IPS DF 4.7 (cell line): ENCODE measurements around the gene MCTP1.

Source experiments
- DNase-seq: peaks from one replicate; pipeline ENCODE4 v3.0.0-alpha.2; 2013; ENCODE audit warnings: low spot score; ENCODE audit errors: extremely low read depth

Gene MCTP1

DNA sequence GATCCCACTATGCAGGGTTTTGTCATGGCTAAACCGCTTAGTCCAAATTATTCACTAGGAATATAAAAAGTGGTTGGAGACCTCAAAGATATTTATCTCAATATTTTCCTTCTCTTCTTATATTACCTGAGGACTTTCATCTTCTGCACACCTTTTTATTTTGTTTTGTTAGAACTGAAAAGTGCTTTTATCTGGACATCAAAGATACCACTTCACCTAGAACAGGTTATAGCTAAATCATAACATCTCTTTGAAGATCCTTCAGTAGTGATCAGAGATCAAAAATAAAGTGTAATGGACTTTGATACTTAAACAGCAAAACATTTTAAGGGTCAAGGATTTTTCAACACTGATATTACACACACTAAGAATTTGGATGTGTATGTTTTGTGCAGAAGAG is 160.2 kb downstream of the MCTP1 start:
- no peak for DNase-seq

DNA sequence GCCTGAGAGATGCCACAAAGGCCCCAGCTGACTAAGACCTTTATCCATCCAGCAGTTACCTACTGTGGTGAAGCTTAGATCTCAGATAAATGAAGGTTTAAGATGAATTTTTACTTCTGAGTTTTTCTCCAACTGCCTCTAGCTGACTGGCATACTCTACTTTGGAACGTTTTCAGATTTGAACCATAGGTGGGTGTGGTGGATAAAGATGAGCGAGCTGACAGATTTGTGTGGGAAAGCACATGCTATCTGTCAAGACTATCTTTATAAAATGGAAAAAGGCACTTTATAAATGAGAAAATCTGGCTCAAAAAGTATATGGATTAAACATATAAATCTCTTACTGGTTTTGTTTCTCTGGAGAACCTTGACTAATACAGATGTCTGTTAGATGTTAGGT is 160.8 kb downstream of the MCTP1 start:
- DNase-seq, result no peak

DNA sequence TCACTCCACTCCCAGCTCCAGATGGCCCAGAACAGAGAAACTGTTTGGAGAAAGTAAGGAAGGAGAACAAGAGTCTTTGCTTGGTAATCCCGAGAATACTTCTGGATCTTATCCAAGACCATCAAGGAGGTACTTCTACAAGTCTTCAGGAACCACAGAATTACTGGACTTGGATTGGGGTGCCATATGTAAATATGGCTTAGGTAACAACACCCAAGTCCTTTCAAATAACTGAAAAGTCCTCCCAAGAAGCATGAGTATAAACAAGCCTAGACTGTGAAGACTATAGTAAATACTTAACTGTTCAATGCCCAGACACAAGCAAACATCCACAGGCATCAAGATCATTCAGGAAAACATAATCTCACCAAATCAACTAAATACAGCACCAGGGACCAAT is 170.0 kb downstream of the MCTP1 start:
- DNase-seq, result no peak

DNA sequence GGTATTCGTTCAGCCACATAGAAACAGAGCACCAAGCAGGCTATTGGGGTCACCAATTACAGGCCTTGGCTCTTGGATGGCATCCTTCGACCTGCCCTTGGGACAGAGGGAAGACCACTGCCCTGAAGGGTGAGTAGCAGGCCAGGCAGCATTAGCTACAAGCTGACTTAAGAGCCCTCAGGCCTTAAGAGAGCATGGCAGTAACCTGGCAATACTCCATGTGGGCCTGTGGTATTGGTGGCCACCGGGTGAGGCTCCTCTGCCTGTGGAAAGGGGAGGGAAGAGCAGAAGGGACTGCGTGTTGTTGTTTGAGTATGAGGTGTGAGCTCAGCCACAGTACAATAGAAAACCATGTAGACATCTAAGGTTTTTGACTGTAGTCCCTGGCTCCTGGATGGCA is 170.6 kb downstream of the MCTP1 start:
- DNase-seq, result no peak

DNA sequence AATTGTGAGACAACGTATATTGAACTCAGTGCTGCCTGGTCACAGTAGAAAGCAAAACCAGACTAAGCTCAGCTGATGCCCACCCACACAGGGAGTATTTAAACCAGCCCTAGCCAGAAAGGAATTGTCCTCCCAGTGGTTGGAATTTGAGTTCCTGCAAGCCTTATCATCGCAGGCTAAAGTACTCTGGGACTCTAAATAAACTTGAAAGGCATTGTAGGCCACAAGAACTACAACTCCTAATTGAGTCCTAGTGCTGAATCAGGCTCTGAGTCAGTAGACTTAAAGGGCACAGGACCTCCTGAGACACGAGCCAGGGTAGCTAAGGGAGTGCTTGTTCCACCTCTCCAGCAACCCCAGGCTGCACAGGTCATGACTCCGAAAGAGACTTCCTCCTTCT is 171.4 kb downstream of the MCTP1 start:
- no peak for DNase-seq

DNA sequence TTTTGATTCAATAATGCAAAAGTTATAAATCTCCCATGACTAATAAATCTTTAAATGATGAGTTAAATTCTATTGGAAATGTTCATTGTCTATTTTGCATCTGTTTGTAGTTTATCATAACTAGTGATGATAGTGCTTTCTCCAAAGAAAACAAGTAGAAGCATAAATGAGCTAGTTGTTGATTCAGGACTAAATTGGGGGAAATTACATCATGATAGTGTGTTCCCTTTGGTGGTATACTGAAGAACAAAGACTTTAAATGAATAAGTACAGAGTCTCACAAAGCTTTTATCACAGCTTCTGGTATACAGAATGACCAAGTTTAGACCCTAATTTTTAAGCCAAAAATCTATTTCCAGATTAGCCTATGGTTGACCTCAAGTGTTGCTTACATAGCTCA is 173.8 kb downstream of the MCTP1 start:
- no peak for DNase-seq

DNA sequence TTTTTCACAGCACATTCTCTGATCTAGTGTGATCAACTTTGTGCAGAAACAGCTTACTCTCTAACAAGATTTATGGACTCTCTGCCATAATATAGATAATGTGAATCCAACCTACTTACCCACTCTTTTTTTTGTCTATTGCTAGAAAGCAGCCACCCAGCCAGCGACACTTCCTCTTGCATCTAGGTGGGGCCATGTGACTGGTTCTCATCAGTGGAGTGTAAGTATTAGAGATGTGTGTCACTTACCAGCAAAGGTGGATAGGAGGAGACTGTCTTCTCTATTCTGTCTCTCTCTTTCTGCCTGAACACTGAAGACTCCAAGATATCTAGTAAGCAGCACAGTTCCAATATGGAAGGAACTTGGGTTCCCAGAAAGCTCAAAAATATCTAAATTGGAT is 174.8 kb downstream of the MCTP1 start:
- DNase-seq, result no peak

DNA sequence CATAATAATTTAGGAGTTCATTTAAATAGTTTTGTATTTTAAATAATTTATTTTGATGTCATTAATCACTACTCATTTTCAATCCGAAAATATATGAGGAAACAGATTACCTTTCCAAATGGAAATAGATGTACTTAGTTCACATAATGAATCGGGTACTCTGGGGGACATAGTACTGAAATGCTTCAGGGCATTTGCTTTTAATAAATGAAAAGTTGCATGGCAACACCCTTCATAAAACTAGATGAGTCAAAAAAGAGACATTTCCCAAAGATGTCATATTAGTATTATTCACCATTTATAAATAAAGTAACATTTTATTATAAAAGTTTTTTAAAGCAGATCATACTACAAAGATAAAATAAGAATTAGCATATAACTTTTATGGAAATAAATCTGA is 177.8 kb downstream of the MCTP1 start:
- no peak for DNase-seq

DNA sequence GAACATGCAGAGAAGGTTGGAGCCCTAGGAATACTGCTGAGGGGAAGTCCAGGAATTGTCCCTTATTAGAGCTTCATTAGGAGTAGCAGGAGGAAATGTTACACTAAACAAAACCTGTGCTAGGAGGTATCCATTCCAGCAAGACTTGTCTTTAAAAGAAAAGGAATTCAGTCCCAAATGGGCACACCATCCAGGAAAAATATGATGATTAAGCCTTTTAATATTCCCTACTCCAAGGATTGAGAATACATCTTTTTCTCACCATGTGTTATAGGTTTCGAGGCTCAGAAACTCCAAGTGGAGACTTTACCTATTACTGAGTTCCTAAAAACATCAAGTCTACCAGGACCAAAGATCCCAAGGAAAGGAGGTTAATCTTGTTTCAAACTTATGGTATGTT is 179.3 kb downstream of the MCTP1 start:
- DNase-seq, result no peak

DNA sequence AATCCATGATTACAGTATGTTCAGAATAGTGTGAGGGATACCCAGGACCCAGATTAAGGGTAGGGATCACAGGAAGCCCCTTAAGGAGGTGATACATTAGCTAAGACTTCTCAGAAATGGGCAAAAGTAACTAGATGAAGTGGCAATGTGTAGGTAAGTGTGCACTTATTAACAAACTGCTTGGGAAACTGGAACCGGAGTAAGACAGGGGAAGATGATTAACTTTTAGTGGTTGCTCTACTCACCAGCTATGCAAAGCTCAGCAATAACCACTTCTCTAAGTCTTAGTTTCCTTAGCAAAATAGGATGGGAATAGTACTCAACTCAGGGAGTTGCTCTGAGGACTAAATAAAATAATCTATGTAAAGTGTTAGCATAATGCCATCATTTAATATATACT is 182.2 kb downstream of the MCTP1 start:
- no peak for DNase-seq

DNA sequence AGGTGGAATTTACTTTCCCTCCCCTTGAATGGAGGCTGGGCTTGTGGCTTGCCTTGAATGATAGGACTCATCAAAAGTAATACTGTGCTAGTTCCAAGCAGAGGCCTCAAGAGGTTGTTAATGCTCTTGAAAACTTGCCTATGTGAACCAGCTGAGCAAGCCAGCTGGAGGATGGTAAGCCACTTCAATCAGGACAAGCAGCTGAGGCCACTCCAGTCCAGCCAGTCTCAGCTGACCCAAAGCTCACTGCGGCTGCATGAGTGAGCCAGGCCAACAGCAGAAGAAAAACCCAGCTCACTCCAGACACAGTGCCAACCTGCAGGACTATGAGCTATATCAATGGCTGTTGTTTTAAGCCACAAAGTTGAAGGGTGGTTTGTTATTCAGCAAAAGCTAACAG is 182.8 kb downstream of the MCTP1 start:
- no peak for DNase-seq

DNA sequence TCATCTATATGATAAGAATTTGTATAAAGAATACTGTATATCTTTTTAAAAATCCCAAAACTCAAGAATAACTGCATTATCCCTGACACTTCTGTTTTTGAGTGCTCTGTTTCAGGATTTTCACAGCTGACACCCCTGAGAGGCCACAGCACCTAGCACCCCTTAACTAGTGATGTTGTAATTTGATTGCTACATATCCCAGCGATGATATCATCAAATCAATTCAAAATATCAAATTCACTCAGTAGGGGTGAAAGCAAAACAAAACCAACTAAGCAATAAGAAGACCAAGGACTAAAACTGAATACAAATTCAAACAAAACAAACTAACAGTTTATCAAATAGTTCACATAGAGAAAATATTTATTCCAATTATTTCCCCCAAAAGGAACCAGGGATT is 184.3 kb downstream of the MCTP1 start:
- no peak for DNase-seq

DNA sequence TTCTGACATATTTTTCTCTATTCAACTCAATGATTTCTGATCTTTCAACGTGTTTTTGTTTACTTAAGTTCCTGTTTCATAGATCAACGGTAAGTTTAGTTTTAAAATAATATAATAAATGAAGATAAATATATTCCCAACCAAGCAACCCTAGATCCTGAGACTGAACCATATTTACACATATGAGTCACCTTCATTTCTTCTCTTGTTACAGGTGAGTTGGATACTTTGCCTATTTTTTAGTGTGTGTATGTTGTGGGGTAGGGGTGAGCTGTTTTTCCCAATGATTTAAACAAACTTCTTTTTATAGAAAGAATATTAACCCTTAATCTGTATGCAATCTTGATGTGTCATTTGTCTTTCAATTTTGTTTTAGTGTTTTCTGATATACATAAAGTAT is 186.9 kb downstream of the MCTP1 start:
- DNase-seq, result no peak

DNA sequence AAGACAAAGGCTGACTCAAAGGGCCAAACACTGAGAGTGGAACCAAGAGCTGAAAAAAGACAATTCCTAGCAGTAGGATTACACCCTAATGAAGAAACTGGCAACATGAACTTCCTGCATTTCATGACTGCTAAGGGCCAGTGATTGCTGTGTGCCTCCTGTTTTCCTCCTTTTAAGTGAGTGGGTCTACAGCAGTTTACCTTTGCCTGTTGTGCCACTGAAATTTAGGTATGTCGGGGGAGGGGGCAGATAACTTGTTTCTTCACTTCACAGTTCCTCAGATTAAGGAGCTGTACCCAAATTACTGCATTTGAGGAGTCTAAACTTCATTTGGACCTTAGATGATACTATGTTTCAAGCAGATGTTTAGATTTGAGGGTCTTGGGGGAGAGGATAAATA is 191.7 kb downstream of the MCTP1 start:
- DNase-seq, result no peak

DNA sequence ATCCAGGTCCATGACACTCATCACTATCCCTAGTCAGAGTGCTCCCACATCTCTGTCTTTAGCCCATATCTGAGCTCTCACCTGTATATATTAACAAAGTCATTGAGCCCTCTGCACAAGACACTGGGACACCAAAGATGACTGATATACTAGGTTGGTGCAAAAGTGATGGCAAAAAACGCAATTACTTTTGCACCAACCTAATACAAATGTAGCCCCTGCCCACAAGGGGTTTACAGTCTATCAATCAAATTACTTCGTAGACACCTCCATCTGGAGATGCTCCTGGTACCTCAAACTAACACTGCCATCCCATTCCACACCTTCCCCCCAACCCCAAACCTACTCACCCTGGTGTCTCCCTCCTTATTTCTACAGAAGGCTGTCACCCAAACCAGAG is 194.1 kb downstream of the MCTP1 start:
- no peak for DNase-seq

DNA sequence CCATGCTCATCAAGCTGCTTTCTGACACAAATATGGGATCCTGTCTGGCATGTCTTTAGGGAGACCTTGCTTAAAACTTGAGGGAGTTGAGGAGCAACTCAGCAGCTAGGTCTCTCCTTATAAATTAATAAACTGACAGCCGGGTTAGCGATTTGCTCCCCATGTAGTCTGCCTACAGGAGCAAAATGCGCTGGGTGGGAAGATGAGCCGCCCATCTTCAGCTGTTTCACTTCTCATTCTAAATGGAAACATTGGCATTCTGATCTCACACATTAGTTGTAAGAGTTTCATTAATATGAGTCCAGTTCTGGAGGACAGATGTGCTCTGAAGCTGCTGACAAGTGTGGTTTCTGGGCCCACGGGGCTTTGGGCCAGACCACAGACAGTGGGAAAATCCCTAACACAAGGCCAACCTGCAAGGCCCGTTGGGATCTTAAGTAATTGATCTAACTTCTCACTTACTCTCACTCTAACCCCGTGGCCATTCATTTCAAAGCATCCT is 197.0 kb downstream of the MCTP1 start:
- no peak for DNase-seq

DNA sequence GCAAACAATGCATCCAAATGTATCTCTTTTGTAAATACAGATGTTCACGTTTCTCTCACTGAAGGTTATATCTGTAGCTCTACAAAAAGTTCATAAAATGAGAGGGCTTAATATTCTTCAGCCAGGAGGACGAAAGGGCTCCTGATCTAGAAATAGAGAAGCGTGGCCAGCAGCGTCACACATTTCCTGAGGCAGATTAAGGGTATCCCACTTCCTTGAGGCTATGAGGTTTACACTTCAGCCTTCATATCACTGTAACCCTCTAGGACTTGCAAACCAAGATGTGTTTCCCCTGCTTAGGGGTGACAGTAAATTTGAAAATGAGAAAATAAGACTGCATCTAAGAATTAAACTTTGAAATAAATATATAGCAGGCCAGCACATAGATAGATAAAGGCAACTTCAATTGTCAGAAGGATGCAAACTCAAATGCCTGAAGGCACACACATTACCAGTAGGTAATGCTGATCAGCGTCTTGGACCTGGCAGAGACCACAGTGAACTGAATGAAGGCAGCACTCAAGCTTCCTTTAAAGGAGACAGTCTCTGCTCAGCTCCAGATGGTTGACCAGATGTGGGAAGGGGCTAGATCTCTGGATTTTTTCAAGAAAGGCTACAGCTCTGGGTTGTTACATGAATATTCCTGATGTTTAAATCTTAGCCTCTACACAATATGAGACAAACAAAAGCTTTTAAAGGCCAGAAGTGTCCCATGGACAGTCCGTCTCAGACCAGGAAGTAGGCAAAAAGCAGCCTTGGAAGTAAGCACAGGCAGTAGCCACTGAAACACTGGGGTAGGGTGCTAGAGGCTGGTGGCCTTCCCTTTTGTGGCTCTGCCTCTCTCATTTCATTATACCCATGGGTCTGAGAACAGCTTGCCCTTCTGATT is 197.7 kb downstream of the MCTP1 start:
- DNase-seq, result no peak

DNA sequence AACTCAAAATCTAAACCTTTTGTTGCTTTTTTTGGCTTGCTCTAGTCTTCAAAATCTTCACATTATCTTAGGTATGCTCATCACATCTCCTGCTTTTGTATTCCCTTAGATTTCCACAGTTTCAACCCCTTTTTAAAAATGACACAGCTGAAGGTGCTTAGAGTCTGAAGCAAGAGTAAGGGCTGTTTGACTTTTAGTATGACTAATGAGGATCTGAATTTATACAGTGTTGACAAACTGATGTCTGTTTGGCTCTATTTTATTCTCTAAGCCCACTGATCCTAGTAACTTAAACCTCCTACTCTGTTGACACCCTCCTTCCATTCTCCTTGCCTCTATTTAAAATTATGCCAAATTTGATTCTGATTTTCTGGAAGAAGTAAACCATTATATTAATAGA is 200.1 kb downstream of the MCTP1 start:
- DNase-seq, result no peak

DNA sequence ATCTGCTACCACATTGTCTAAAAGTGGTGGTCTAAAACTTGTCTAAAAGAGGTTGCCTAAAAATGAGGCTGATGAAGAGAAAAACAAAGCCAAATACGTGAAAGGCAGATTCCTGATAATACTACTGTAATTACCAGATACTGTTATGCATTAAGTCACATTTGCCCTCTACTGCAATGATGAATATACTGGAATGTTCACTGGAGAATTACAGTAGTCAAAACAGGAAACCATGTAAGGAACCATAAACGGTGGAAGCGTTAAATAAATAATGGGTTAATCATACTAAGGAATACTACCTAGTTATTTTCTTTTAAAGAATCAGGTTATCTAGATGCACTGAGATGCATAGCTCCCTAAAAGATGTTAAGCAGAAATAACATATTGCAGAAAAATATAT is 201.3 kb downstream of the MCTP1 start:
- DNase-seq, result no peak

DNA sequence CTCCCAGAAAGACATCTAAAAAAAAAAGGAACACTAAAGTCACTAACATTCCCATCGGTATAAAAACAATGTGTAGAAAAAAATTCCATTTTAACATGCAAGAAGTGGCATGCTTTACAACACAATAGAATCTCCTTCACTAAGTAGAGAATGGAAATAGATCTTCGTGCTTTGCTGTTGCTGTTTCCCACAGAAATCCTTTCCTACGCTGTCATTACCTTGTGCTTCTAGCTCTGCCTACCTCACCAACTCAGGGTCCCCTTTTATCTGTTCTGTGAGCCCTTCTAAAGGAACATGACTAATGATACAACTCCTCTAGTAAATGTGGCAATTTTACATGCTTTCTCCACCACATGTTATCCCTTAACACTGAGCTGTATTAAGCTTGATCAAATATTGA is 202.9 kb downstream of the MCTP1 start:
- DNase-seq, result no peak

DNA sequence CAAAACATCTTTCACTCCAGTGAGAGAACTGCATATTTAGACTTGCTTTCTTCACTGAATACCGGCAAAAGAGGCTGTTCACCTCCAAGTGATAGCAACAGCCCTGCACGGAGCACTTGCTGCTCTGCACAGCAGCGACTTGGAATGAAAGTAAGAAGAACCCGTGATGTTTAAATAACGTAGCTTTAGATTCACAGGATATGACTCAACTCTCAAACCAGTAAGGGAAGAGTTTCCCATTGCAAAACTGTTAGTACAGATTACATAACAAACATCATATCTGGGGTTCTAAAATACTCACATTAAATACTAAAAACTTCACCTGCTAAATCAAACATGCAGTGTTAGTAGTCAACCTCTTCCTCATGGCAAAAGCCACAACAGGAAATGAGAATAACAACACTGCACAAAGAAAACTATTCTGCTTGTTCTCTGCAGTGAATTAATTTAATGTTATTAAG is 203.4 kb downstream of the MCTP1 start:
- no peak for DNase-seq

DNA sequence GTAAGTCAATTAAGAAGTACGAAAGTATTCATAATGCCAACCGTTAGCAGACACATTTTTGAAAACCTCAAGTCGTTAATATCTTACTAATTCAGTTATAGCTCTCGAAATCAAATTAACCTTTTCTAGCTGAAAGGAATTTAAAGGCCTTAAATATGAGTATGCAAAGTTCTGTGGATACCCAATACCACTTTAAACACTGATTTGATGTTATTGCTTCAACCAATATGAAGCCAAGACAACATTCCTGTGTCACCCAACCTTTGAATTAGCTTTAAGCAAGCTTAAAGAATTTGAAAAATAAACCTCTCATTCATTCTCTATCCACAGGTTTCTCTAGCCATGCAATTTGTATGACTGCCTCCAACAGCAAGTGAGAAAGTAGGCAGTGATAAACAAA is 204.5 kb downstream of the MCTP1 start:
- no peak for DNase-seq

DNA sequence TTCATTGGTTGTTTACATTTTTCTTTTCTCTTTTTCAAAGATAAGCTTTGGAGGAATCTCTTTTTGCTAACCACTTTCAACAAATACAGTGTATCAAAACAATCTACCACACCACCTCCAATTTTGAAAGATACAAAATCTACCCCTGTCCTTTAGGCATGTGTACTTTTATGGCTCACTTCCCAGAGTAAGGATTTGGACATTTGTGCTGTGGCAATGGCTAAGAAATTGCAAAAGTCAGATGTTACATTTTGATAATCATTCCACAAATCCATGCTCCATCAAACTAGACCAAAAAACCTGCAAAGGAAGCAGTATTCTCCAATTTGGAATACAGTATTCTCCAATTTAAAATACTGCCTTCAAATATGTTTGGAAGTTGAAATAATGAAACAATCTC is 204.9 kb downstream of the MCTP1 start:
- no peak for DNase-seq
